Loucy (cell line): ENCODE results near the gene MAT2A.
A peak's percentile ranks its signal among the peaks of the same experiment; 100 is the strongest.

Source experiments
- H2AFZ ChIP-seq: fragments of 200-600 bp; sonication (generic); 2 replicates; pipeline ENCODE4 v1.6.0; 2016; ENCODE audit warnings: antibody characterized with exemption, mild to moderate bottlenecking, low read length, moderate library complexity
- H3F3A ChIP-seq: fragments of 200-600 bp; 2 replicates; pipeline ENCODE4 v1.6.0; 2016; ENCODE audit warnings: antibody characterized with exemption, low read depth, mild to moderate bottlenecking
- H3K27me3 ChIP-seq: fragments of 200-600 bp; sonication (generic); 2 replicates; pipeline ENCODE4 v1.6.1; 2014; ENCODE audit warnings: low read length, mild to moderate bottlenecking; ENCODE audit not compliant: insufficient read depth, poor library complexity, severe bottlenecking
- H3K36me3 ChIP-seq: fragments of 200-600 bp; sonication (generic); 2 replicates; pipeline ENCODE4 v1.6.1; 2016; ENCODE audit warnings: low read length; ENCODE audit not compliant: insufficient read depth
- H3K4me1 ChIP-seq: fragments of 200-600 bp; sonication (generic); 2 replicates; pipeline ENCODE4 v1.5.1; 2014; ENCODE audit warnings: low read length, mild to moderate bottlenecking; ENCODE audit not compliant: insufficient read depth, poor library complexity, severe bottlenecking
- H3K4me2 ChIP-seq: fragments of 200-600 bp; sonication (generic); 2 replicates; pipeline ENCODE4 v1.6.0; 2014; ENCODE audit warnings: antibody characterized with exemption, low read length, low read depth, mild to moderate bottlenecking; ENCODE audit not compliant: poor library complexity, severe bottlenecking
- H3K4me3 ChIP-seq: fragments of 200-600 bp; sonication (generic); 2 replicates; pipeline ENCODE4 v1.5.1; 2014; ENCODE audit warnings: low read length, mild to moderate bottlenecking, mixed read lengths; ENCODE audit not compliant: poor library complexity, severe bottlenecking
- H3K79me2 ChIP-seq: fragments of 200-600 bp; sonication (generic); 2 replicates; pipeline ENCODE4 v1.6.1; 2014; ENCODE audit warnings: low read length; ENCODE audit not compliant: insufficient read depth
- H3K9ac ChIP-seq: fragments of 200-600 bp; sonication (generic); 2 replicates; pipeline ENCODE4 v1.6.0; 2014; ENCODE audit warnings: mild to moderate bottlenecking, low read depth, low read length, moderate library complexity; ENCODE audit not compliant: poor library complexity, severe bottlenecking
- H3K9me2 ChIP-seq: fragments of 200-600 bp; sonication (generic); replicated peaks from 2 replicates; pipeline ENCODE4 v1.6.1; 2016; ENCODE audit warnings: low read depth, low read length, mixed read lengths
- H3K9me3 ChIP-seq: fragments of 200-600 bp; sonication (generic); 2 replicates; pipeline ENCODE4 v1.6.1; 2014; ENCODE audit warnings: mild to moderate bottlenecking, antibody characterized with exemption, low read length, low read depth; ENCODE audit not compliant: insufficient read depth
- H4K20me1 ChIP-seq: fragments of 200-600 bp; sonication (generic); 2 replicates; pipeline ENCODE4 v1.6.0; 2014; ENCODE audit warnings: antibody characterized with exemption, low read length, mild to moderate bottlenecking; ENCODE audit not compliant: insufficient read depth, poor library complexity, severe bottlenecking
- CTCF ChIP-seq: fragments of 200-600 bp; sonication (generic); conservative IDR thresholded peaks from 2 replicates; pipeline ENCODE4 v1.5.1; 2014; ENCODE audit warnings: mild to moderate bottlenecking, antibody characterized with exemption, low read length
- EZH2phosphoT487 ChIP-seq: fragments of 200-600 bp; IDR thresholded peaks from 2 replicates; pipeline ENCODE4 v1.6.1; 2018; ENCODE audit warnings: antibody characterized with exemption, mild to moderate bottlenecking, moderate library complexity, borderline replicate concordance

MAT2A gene

GRCh38 chr2:85534099-85534498 lies 4.9 kb upstream of the MAT2A start:
- Histone ChIP-seq H3K79me2 (peaks cover 33% of the 10 kb centered on the region), H3F3A (no peaks in the 10 kb centered on the region), H3K9me3 (no peaks in the 10 kb centered on the region), H3K36me3 (no peaks in the 10 kb centered on the region), H3K9me2 (no peaks in the 10 kb centered on the region), H3K27me3 (peaks cover under 1% of the 10 kb centered on the region), H3K9ac (no peak overlapping the region), H3K4me2 (no peak overlapping the region), H3K4me1 (peaks cover 28% of the 10 kb centered on the region), H3K4me3 (no peak overlapping the region), H4K20me1 (peaks cover under 1% of the 10 kb centered on the region), H2AFZ (no peak overlapping the region)
- TF ChIP-seq EZH2phosphoT487 = no peak
- TF ChIP-seq CTCF = no peak

DNA sequence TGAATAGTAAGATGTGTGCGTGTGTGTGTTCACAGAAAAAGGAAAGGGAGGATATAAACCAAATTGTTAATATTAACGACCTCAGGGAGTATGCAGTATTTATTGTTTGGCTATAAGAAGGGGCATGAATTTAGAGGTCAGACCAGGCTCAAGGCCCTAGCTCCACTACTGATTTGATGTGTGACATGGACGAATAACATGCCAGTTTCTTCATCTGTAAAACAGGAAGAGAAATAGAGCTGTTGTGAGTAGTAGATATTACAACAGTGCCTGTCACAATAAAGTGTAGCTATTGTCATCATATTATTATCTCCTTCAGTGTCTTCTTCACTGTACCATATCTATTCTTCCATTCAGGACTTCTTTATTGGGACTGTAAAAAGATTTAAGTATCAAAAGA lies 4.1 kb upstream of the MAT2A start:
- no peak for TF ChIP-seq CTCF
- TF ChIP-seq EZH2phosphoT487 = no peak
- no peak overlapping the region for H3K4me3 ChIP-seq
- H3K4me2 ChIP-seq = no peak overlapping the region
- no peaks in the 10 kb centered on the region for H3K9me3 ChIP-seq
- H4K20me1 ChIP-seq = peaks cover 8% of the 10 kb centered on the region
- peaks cover 4% of the 10 kb centered on the region for H3K27me3 ChIP-seq
- peaks cover 28% of the 10 kb centered on the region for H3K4me1 ChIP-seq
- no peaks in the 10 kb centered on the region for H3K9me2 ChIP-seq
- H3K79me2 ChIP-seq = peaks cover 41% of the 10 kb centered on the region
- 0 out of 2 replicates have a peak, but pooled peaks cover 1% of the 10 kb centered on the region for H3K36me3 ChIP-seq
- no peak overlapping the region for H2AFZ ChIP-seq
- H3F3A ChIP-seq = no peaks in the 10 kb centered on the region
- no peak overlapping the region for H3K9ac ChIP-seq

DNA sequence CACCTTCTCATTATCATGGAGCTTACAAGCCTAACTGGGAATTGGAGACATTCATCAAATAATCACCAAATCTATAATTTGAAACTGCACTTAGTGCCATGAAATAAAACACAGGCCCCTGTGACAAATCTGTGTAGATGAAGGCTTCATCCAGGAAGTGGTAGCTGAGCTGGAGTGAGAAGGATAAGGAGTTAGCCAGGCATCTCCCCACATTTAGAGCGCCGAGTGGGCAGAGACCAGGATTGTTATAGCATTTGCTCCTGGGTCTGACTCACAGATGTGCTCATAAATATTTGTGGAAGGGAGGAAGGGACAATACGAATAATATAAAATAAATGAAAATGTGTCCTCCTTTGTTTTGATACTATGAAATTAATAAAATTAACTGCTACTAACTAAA lies 2.5 kb upstream of the MAT2A start:
- Histone ChIP-seq H3K4me3 (peak overlapping the region; percentile 93), H3K36me3 (peaks cover 16% of the 10 kb centered on the region), H3K4me1 (peaks cover 37% of the 10 kb centered on the region), H3K9ac (peak overlapping the region; percentile 100), H3F3A (no peaks in the 10 kb centered on the region), H2AFZ (no peak overlapping the region), H3K27me3 (peaks cover 4% of the 10 kb centered on the region), H3K9me3 (no peaks in the 10 kb centered on the region), H4K20me1 (peaks cover 24% of the 10 kb centered on the region), H3K4me2 (peak overlapping the region; percentile 97), H3K79me2 (peaks cover 57% of the 10 kb centered on the region), H3K9me2 (no peaks in the 10 kb centered on the region)
- TF ChIP-seq CTCF (no peak), EZH2phosphoT487 (no peak)
